Ascending aorta (tissue), 2 donors: ENCODE data around the gene CD200R1. TPM values are rescaled to one million over a fixed set of nuclear protein-coding genes. Genes with fewer than 3 reads are reported as not detected.

Experiments used
- DNase-seq, 2 donors: peaks; one replicate each; pipeline ENCODE4 v3.0.0-alpha.2; 2019; ENCODE audit warnings: low spot score in 2 of 2
- H3K27ac ChIP-seq, 2 donors: fragments of 200-600 bp; sonication (generic); one replicate each; pipeline ENCODE4 v1.5.1; 2016 to 2017; ENCODE audit warnings: mild to moderate bottlenecking in 1 of 2
- H3K27me3 ChIP-seq: fragments of 200-600 bp; sonication (generic); one replicate; pipeline ENCODE4 v1.5.1; 2017
- H3K36me3 ChIP-seq, 2 donors: fragments of 200-600 bp; sonication (generic); one replicate each; pipeline ENCODE4 v1.5.1; 2016
- H3K4me1 ChIP-seq, 2 donors: fragments of 200-600 bp; sonication (generic); one replicate each; pipeline ENCODE4 v1.5.1; 2016 to 2017; ENCODE audit warnings: mild to moderate bottlenecking in 1 of 2
- H3K4me3 ChIP-seq, 2 donors: fragments of 200-600 bp; sonication (generic); one replicate each; pipeline ENCODE4 v1.5.1; 2016 to 2017; ENCODE audit warnings: mild to moderate bottlenecking in 1 of 2
- H3K9me3 ChIP-seq, 2 donors: fragments of 200-600 bp; sonication (generic); one replicate each; pipeline ENCODE4 v1.5.1; 2016
- CTCF ChIP-seq, 3 experiments: fragments of 200-600 bp in 2 of 3; fragments of 450-650 bp in 1 of 3; sonication (generic) in 2 of 3; IDR thresholded peaks; one replicate each; pipeline ENCODE4 v1.5.1; 2016 to 2019; ENCODE audit warnings: antibody characterized with exemption in 3 of 3, mild to moderate bottlenecking in 1 of 3, moderate library complexity in 1 of 3
- intact Hi-C: fragments of 100-400 bp; cut with DNase I; formaldehyde crosslinking; loops from one replicate; pipeline ENCODE4 v1.15.1; 2023
- total RNA-seq: library from RNA; depleted of rRNA; stranded (reverse); fragments of >200 nt; gene quantifications from one replicate; pipeline ENCODE4 v1.1.0, GENCODE V29; 2016

The CD200R1 gene
- total RNA-seq, 1 donor from 2014 or later, result not detected

- H3K9me3 ChIP-seq, result no peaks in the 10 kb centered on the region
- no peak overlapping the region for H3K4me3 ChIP-seq
- intact Hi-C loops, result loop anchor here (5.0 kb wide), 1 partner anchor 402 kb away; no protein-coding TSS in a partner anchor
- DNase-seq, result no peak
- no peaks in the 10 kb centered on the region for H3K4me1 ChIP-seq
- H3K36me3 ChIP-seq, result no peaks in the 10 kb centered on the region
- no peaks in the 10 kb centered on the region for H3K27me3 ChIP-seq
- no peak overlapping the region for H3K27ac ChIP-seq
- TF ChIP-seq CTCF (IDR thresholded peaks at IDR 0.05), result no peak
Observed at GRCh38 chr3:112984485-112984884, 9.6 kb upstream of the CD200R1 start.

- intact Hi-C loops, result loop anchor here (5.0 kb wide), 1 partner anchor 400 kb away; no protein-coding TSS in a partner anchor
- TF ChIP-seq CTCF (IDR thresholded peaks at IDR 0.05), result no peak
Observed at GRCh38 chr3:112982710-112983109, 7.8 kb upstream of the CD200R1 start.

DNA sequence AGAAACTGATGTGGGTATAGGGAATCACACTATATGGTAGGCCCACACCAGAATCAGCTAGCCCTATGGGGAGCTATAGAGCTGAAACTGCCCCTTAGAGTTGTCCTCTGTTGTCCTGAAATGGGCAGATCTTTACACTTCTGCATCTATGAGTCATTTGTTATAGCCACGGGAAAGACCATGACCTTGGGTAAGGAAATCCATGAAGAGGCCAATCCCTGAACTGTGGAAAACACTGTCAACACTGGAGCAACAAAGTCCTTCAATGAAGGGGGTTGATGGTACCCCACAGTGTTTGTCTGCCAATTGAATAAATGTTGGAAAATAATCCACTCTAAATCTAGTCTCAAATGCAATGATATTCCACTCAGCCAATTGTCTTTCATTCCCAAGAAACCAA, 5.2 kb upstream of the CD200R1 start:
- Histone ChIP-seq H3K4me3 (no peak overlapping the region), H3K9me3 (no peaks in the 10 kb centered on the region), H3K4me1 (no peaks in the 10 kb centered on the region), H3K27ac (no peak overlapping the region), H3K36me3 (no peaks in the 10 kb centered on the region), H3K27me3 (no peaks in the 10 kb centered on the region)
- intact Hi-C loops, result loop anchor here (2.0 to 5.0 kb wide), 2 partner anchors 337 to 398 kb away; no protein-coding TSS in a partner anchor
- no peak for TF ChIP-seq CTCF (IDR thresholded peaks at IDR 0.05)
- no peak for DNase-seq

More at GRCh38 chr3:112982710-112983109, 7.8 kb upstream of the CD200R1 start:
- Histone ChIP-seq H3K4me1 (no peaks in the 10 kb centered on the region), H3K36me3 (no peaks in the 10 kb centered on the region), H3K27ac (no peak overlapping the region), H3K9me3 (no peaks in the 10 kb centered on the region), H3K4me3 (no peak overlapping the region), H3K27me3 (no peaks in the 10 kb centered on the region)
- DNase-seq, result no peak

DNA sequence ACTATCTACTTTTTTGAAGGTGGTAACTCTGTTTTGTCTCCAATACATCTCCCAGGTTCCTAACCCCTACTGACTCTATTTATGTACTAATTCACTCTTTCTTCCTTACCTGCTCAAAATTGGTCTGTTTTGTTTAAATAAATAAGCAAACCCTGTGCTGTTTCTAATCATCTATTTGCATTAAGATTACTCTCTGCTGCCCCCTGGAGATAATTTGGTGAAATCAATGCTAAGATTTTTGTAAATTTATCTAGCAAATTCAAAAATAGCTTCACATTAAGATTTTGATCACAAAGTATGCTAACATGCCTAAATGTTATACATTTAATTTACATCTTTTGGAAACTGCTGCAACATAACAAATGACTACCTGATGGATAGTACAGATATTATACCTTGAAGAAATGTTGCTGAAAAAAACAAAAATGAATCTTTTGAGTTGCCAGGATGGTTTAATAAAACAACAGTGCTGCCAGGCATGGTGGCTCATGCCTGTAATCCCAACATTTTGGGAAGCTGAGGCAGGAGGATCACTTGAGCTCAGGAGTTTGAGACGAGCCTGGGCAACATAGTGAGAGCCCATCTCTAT, 4.4 kb upstream of the CD200R1 start:
- Histone ChIP-seq H3K9me3 (no peaks in the 10 kb centered on the region), H3K36me3 (no peaks in the 10 kb centered on the region), H3K27me3 (no peaks in the 10 kb centered on the region), H3K27ac (no peak overlapping the region), H3K4me1 (no peaks in the 10 kb centered on the region), H3K4me3 (no peak overlapping the region)
- peak; percentile 37 to 65 (median 59) for TF ChIP-seq CTCF (IDR thresholded peaks at IDR 0.05)
- intact Hi-C loops, result no loop called here
- DNase-seq, result no peak

- DNase-seq, result no peak
- H3K9me3 ChIP-seq, result no peaks in the 10 kb centered on the region
- no peak overlapping the region for H3K4me3 ChIP-seq
- H3K27ac ChIP-seq, result no peak overlapping the region
- H3K4me1 ChIP-seq, result no peaks in the 10 kb centered on the region
- H3K36me3 ChIP-seq, result no peaks in the 10 kb centered on the region
- TF ChIP-seq CTCF (IDR thresholded peaks at IDR 0.05), result no peak
- H3K27me3 ChIP-seq, result no peaks in the 10 kb centered on the region
- intact Hi-C loops, result no loop called here
Observed at GRCh38 chr3:112976953-112977352, 2.0 kb upstream of the CD200R1 start.
